Activated CD4-positive, alpha-beta memory T cell treated with anti-CD3 and anti-CD28 coated beads, Interleukin-2, amount 10 ng/mL, durations not matched to agents 7 days and 5 days (primary cell): ENCODE data around the gene VWA2. TPM values are rescaled to one million over a fixed set of nuclear protein-coding genes. Genes with fewer than 3 reads are reported as not detected.
"Not testable (repeated sequence)": the region's sequence is repeated elsewhere in the genome, so short reads cannot be mapped to it uniquely, and the experiment has no call there.

Experiments used
- CTCF ChIA-PET: fragments of 350-600 bp; sonication (Branson Sonifier 250); formaldehyde crosslinking; loops from one replicate; lab custom pipeline; 2021; ENCODE audit warnings: antibody characterized with exemption, inconsistent platforms; lab: Charles Lee
- POLR2A ChIA-PET: fragments of 350-600 bp; sonication (Branson Sonifier 250); formaldehyde crosslinking; loops from one replicate; lab custom pipeline; 2021; ENCODE audit warnings: antibody characterized with exemption; lab: Charles Lee
- DNase-seq: peaks from one replicate; pipeline ENCODE4 v3.0.0-alpha.2; 2020
- H3K27ac Mint-ChIP-seq: one replicate; pipeline ENCODE4 v1.8.0; 2021; ENCODE audit warnings: mild to moderate bottlenecking, mixed read lengths
- H3K27me3 Mint-ChIP-seq: one replicate; pipeline ENCODE4 v1.8.0; 2021; ENCODE audit warnings: mixed read lengths
- H3K36me3 Mint-ChIP-seq: one replicate; pipeline ENCODE4 v1.8.0; 2021; ENCODE audit warnings: low read depth, mixed read lengths
- H3K4me1 Mint-ChIP-seq: one replicate; pipeline ENCODE4 v1.8.0; 2021; ENCODE audit warnings: mixed read lengths
- H3K4me3 Mint-ChIP-seq: one replicate; pipeline ENCODE4 v1.8.0; 2021; ENCODE audit warnings: mild to moderate bottlenecking, mixed read lengths
- H3K9me3 Mint-ChIP-seq: one replicate; pipeline ENCODE4 v1.8.0; 2021; ENCODE audit warnings: mixed read lengths
- total RNA-seq, 2 experiments: library from RNA; stranded (reverse); gene quantifications; one replicate each; pipeline ENCODE4 v1.2.3, GENCODE V29; 2021

Gene VWA2
- total RNA-seq, 2 experiments from 2014 or later = not detected

GRCh38 chr10:114322344-114322743 lies 83.3 kb downstream of the VWA2 start:
- no peaks in the 10 kb centered on the region for H3K9me3 Mint-ChIP-seq
- no peak overlapping the region for H3K4me3 Mint-ChIP-seq
- H3K27me3 Mint-ChIP-seq = peaks cover 9% of the 10 kb centered on the region
- CTCF ChIA-PET = interaction anchor here (2.4 kb wide), 1 partner anchor 18 kb away, joined by 11 read pairs; no protein-coding TSS in a partner anchor
- no peak overlapping the region for H3K27ac Mint-ChIP-seq
- no peak for DNase-seq
- no peaks in the 10 kb centered on the region for H3K4me1 Mint-ChIP-seq
- POLR2A ChIA-PET = no interaction called here
- H3K36me3 Mint-ChIP-seq = no peaks in the 10 kb centered on the region

GRCh38 chr10:114323023-114323422 lies 84.0 kb downstream of the VWA2 start:
- ChIA-PET CTCF (interaction anchor here (2.4 kb wide), 1 partner anchor 19 kb away, joined by 11 read pairs; no protein-coding TSS in a partner anchor), POLR2A (no interaction called here)
- no peaks in the 10 kb centered on the region for H3K9me3 Mint-ChIP-seq
- H3K4me1 Mint-ChIP-seq = no peaks in the 10 kb centered on the region
- DNase-seq = no peak
- no peak overlapping the region for H3K27ac Mint-ChIP-seq
- H3K4me3 Mint-ChIP-seq = no peak overlapping the region
- peaks cover 5% of the 10 kb centered on the region for H3K27me3 Mint-ChIP-seq
- no peaks in the 10 kb centered on the region for H3K36me3 Mint-ChIP-seq

- Mint-ChIP-seq H3K4me3 (no peak overlapping the region), H3K4me1 (no peaks in the 10 kb centered on the region), H3K27ac (no peak overlapping the region), H3K27me3 (no peaks in the 10 kb centered on the region), H3K9me3 (no peaks in the 10 kb centered on the region), H3K36me3 (no peaks in the 10 kb centered on the region)
- ChIA-PET CTCF (no interaction called here), POLR2A (no interaction called here)
- no peak for DNase-seq
These were observed 87.7 kb downstream of the VWA2 start for GRCh38 chr10:114326795-114327194.

GRCh38 chr10:114327537-114328440 lies 88.7 kb downstream of the VWA2 start:
- no peak for DNase-seq
- POLR2A ChIA-PET = no interaction called here
- no peaks in the 10 kb centered on the region for H3K27me3 Mint-ChIP-seq
- CTCF ChIA-PET = no interaction called here
- no peak overlapping the region for H3K4me3 Mint-ChIP-seq
- H3K4me1 Mint-ChIP-seq = no peaks in the 10 kb centered on the region
- H3K27ac Mint-ChIP-seq = no peak overlapping the region
- no peaks in the 10 kb centered on the region for H3K36me3 Mint-ChIP-seq
- no peaks in the 10 kb centered on the region for H3K9me3 Mint-ChIP-seq

GRCh38 chr10:114328441-114328812 lies 89.4 kb downstream of the VWA2 start:
- Mint-ChIP-seq H3K27me3 (no peaks in the 10 kb centered on the region), H3K9me3 (no peaks in the 10 kb centered on the region), H3K36me3 (no peaks in the 10 kb centered on the region), H3K27ac (no peak overlapping the region), H3K4me3 (no peak overlapping the region), H3K4me1 (no peaks in the 10 kb centered on the region)
- no peak for DNase-seq
- POLR2A ChIA-PET = no interaction called here
- CTCF ChIA-PET = no interaction called here

- Mint-ChIP-seq H3K27me3 (no peaks in the 10 kb centered on the region), H3K4me1 (no peaks in the 10 kb centered on the region), H3K27ac (no peak overlapping the region), H3K4me3 (no peak overlapping the region), H3K9me3 (no peaks in the 10 kb centered on the region), H3K36me3 (no peaks in the 10 kb centered on the region)
- no peak for DNase-seq
- ChIA-PET CTCF (interaction anchor here (1.0 kb wide), 1 partner anchor 25 kb away, joined by 3 read pairs; no protein-coding TSS in a partner anchor), POLR2A (no interaction called here)
These were observed 89.8 kb downstream of the VWA2 start for GRCh38 chr10:114328874-114329273.

- Mint-ChIP-seq H3K4me3 (no peak overlapping the region), H3K27ac (no peak overlapping the region), H3K27me3 (no peaks in the 10 kb centered on the region), H3K9me3 (no peaks in the 10 kb centered on the region), H3K4me1 (peaks cover 7% of the 10 kb centered on the region), H3K36me3 (no peaks in the 10 kb centered on the region)
- POLR2A ChIA-PET = no interaction called here
- no peak for DNase-seq
- CTCF ChIA-PET = interaction anchor here (1.0 kb wide), 1 partner anchor 26 kb away, joined by 3 read pairs; no protein-coding TSS in a partner anchor
These were observed 90.7 kb downstream of the VWA2 start for GRCh38 chr10:114329634-114330365.

GRCh38 chr10:114332301-114333192 lies 93.5 kb downstream of the VWA2 start:
- ChIA-PET CTCF (interaction anchor here (2.0 kb wide), 1 partner anchor 29 kb away, joined by 5 read pairs; no protein-coding TSS in a partner anchor), POLR2A (no interaction called here)
- peaks cover 21% of the 10 kb centered on the region for H3K4me1 Mint-ChIP-seq
- H3K27ac Mint-ChIP-seq = no peak overlapping the region
- no peaks in the 10 kb centered on the region for H3K36me3 Mint-ChIP-seq
- no peaks in the 10 kb centered on the region for H3K9me3 Mint-ChIP-seq
- H3K4me3 Mint-ChIP-seq = no peak overlapping the region
- H3K27me3 Mint-ChIP-seq = peaks cover 6% of the 10 kb centered on the region
- no peak for DNase-seq

- POLR2A ChIA-PET, H3K27ac Mint-ChIP-seq, H3K27me3 Mint-ChIP-seq, H3K4me3 Mint-ChIP-seq, H3K9me3 Mint-ChIP-seq, DNase-seq, H3K36me3 Mint-ChIP-seq: not testable (repeated sequence)
- peaks cover 25% of the 10 kb centered on the region for H3K4me1 Mint-ChIP-seq
- CTCF ChIA-PET = interaction anchor here (2.0 kb wide), 1 partner anchor 29 kb away, joined by 5 read pairs; no protein-coding TSS in a partner anchor
These were observed 94.4 kb downstream of the VWA2 start for GRCh38 chr10:114333441-114333840.

GRCh38 chr10:114334301-114334700 lies 95.2 kb downstream of the VWA2 start:
- DNase-seq = no peak
- H3K27ac Mint-ChIP-seq = no peak overlapping the region
- no peak overlapping the region for H3K4me3 Mint-ChIP-seq
- ChIA-PET POLR2A (no interaction called here), CTCF (no interaction called here)
- H3K36me3 Mint-ChIP-seq = no peaks in the 10 kb centered on the region
- H3K4me1 Mint-ChIP-seq = peaks cover 25% of the 10 kb centered on the region
- H3K9me3 Mint-ChIP-seq = no peaks in the 10 kb centered on the region
- H3K27me3 Mint-ChIP-seq = peaks cover 6% of the 10 kb centered on the region

GRCh38 chr10:114335614-114336013 lies 96.6 kb downstream of the VWA2 start:
- POLR2A ChIA-PET = no interaction called here
- peaks cover 25% of the 10 kb centered on the region for H3K4me1 Mint-ChIP-seq
- H3K27ac Mint-ChIP-seq = no peak overlapping the region
- peaks cover 6% of the 10 kb centered on the region for H3K27me3 Mint-ChIP-seq
- no peaks in the 10 kb centered on the region for H3K36me3 Mint-ChIP-seq
- DNase-seq = no peak
- CTCF ChIA-PET = interaction anchor here (0.7 kb wide), 1 partner anchor 123 kb away, joined by 3 read pairs; no protein-coding TSS in a partner anchor
- no peak overlapping the region for H3K4me3 Mint-ChIP-seq
- H3K9me3 Mint-ChIP-seq = no peaks in the 10 kb centered on the region

- no peak overlapping the region for H3K27ac Mint-ChIP-seq
- ChIA-PET CTCF (no interaction called here), POLR2A (no interaction called here)
These were observed 97.9 kb downstream of the VWA2 start for GRCh38 chr10:114336823-114337509.

More at GRCh38 chr10:114336823-114337509, 97.9 kb downstream of the VWA2 start:
- Mint-ChIP-seq H3K4me1 (peaks cover 25% of the 10 kb centered on the region), H3K4me3 (no peak overlapping the region), H3K27me3 (peaks cover 8% of the 10 kb centered on the region), H3K9me3 (no peaks in the 10 kb centered on the region), H3K36me3 (no peaks in the 10 kb centered on the region)
- no peak for DNase-seq
